ENCODE results near the gene ERCC2.

DNA sequence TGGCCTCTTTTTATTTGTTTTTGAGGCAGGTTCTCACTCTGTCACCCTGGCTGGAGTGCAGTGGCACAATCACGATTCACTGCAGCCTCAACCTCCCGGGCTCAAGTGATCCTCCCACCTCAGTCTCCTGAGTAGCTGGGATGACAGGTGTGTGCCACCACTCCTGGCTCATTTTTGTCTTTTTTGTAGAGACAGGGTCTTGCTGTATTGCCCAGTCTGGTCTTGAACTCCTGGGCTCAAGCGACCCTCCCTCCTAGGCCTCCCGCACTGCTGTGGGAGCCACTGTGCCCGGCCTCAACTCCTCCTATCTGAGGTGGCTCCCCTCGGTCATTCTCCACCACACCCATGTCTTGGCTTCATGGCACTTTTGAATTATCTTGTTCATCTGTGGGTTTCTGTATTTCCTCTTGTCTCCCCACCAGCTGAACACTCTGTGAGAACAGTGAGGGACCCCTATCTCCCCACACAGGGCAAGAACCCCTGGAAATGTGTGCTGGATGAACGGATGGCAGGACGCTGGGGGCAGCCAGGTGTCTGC is 55.6 kb downstream of the ERCC2 start:
- TF ChIP-seq, protein P1, sequence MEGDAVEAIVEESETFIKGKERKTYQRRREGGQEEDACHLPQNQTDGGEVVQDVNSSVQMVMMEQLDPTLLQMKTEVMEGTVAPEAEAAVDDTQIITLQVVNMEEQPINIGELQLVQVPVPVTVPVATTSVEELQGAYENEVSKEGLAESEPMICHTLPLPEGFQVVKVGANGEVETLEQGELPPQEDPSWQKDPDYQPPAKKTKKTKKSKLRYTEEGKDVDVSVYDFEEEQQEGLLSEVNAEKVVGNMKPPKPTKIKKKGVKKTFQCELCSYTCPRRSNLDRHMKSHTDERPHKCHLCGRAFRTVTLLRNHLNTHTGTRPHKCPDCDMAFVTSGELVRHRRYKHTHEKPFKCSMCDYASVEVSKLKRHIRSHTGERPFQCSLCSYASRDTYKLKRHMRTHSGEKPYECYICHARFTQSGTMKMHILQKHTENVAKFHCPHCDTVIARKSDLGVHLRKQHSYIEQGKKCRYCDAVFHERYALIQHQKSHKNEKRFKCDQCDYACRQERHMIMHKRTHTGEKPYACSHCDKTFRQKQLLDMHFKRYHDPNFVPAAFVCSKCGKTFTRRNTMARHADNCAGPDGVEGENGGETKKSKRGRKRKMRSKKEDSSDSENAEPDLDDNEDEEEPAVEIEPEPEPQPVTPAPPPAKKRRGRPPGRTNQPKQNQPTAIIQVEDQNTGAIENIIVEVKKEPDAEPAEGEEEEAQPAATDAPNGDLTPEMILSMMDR (IDR thresholded peaks at IDR 0.05): no peak
- TF ChIP-seq POLR2A (IDR thresholded peaks at IDR 0.05): no peak
